ENCODE results near the gene SRRT.

DNA sequence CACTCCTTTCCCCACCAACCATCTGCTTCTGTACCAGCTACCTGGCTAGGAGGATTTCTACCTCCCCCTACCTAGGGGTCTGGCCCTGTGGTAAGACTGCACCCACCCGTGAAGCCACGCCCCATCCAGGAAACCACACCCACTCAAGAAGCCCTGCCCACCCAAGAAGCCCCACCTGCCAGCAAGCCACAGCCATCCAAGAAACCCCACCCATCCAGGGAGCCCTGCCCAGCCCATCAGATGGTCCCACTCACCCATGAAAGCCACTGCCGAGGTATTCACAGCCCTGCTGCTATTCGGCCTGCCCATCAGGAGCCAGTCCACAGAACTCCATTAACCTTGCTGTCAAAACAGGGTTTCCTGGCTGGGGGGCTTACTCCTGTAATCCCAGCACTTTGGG, 58.8 kb downstream of the SRRT start:
- TF ChIP-seq, protein P1, sequence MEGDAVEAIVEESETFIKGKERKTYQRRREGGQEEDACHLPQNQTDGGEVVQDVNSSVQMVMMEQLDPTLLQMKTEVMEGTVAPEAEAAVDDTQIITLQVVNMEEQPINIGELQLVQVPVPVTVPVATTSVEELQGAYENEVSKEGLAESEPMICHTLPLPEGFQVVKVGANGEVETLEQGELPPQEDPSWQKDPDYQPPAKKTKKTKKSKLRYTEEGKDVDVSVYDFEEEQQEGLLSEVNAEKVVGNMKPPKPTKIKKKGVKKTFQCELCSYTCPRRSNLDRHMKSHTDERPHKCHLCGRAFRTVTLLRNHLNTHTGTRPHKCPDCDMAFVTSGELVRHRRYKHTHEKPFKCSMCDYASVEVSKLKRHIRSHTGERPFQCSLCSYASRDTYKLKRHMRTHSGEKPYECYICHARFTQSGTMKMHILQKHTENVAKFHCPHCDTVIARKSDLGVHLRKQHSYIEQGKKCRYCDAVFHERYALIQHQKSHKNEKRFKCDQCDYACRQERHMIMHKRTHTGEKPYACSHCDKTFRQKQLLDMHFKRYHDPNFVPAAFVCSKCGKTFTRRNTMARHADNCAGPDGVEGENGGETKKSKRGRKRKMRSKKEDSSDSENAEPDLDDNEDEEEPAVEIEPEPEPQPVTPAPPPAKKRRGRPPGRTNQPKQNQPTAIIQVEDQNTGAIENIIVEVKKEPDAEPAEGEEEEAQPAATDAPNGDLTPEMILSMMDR (IDR thresholded peaks at IDR 0.05; ENCODE audit: low read depth, low read length, poor library complexity, severe bottlenecking): no peak
- no peak for TF ChIP-seq EZH2phosphoT487 (IDR thresholded peaks at IDR 0.05; ENCODE audit: borderline replicate concordance, low read length)
